ENCODE results near the gene SMAD6.

SMAD6 gene

GRCh38 chr15:66775127-66776105 lies 73.4 kb downstream of the SMAD6 start:
- no peak for DNase-seq (ENCODE audit: low read depth in 2 of 2)

- DNase-seq (ENCODE audit: low read depth in 2 of 2): no peak
These were observed 75.0 kb downstream of the SMAD6 start for GRCh38 chr15:66777054-66777453.

GRCh38 chr15:66777596-66778313 lies 75.7 kb downstream of the SMAD6 start:
- no peak for DNase-seq (ENCODE audit: low read depth in 2 of 2)

GRCh38 chr15:66778314-66778665 lies 76.3 kb downstream of the SMAD6 start:
- DNase-seq (ENCODE audit: low read depth in 2 of 2): no peak

- DNase-seq (ENCODE audit: low read depth in 2 of 2): no peak
These were observed 76.7 kb downstream of the SMAD6 start for GRCh38 chr15:66778716-66779115.

GRCh38 chr15:66779331-66780009 lies 77.4 kb downstream of the SMAD6 start:
- DNase-seq (ENCODE audit: low read depth in 2 of 2): no peak

- DNase-seq (ENCODE audit: low read depth in 2 of 2): no peak
These were observed 78.3 kb downstream of the SMAD6 start for GRCh38 chr15:66780172-66780972.

GRCh38 chr15:66780973-66781718 lies 79.1 kb downstream of the SMAD6 start:
- no peak for DNase-seq (ENCODE audit: low read depth in 2 of 2)

- DNase-seq (ENCODE audit: low read depth in 2 of 2): no peak
These were observed 80.7 kb downstream of the SMAD6 start for GRCh38 chr15:66782785-66783184.

GRCh38 chr15:66783314-66783713 lies 81.3 kb downstream of the SMAD6 start:
- DNase-seq (ENCODE audit: low read depth in 2 of 2): no peak

GRCh38 chr15:66783725-66784124 lies 81.7 kb downstream of the SMAD6 start:
- no peak for DNase-seq (ENCODE audit: low read depth in 2 of 2)

- DNase-seq (ENCODE audit: low read depth in 2 of 2): no peak
These were observed 82.1 kb downstream of the SMAD6 start for GRCh38 chr15:66784174-66784573.

- DNase-seq (ENCODE audit: low read depth in 2 of 2): no peak
These were observed 83.6 kb downstream of the SMAD6 start for GRCh38 chr15:66785637-66786036.

- no peak for DNase-seq (ENCODE audit: low read depth in 2 of 2)
These were observed 84.2 kb downstream of the SMAD6 start for GRCh38 chr15:66786222-66786621.

- no peak for DNase-seq (ENCODE audit: low read depth in 2 of 2)
These were observed 84.9 kb downstream of the SMAD6 start for GRCh38 chr15:66786708-66787488.

GRCh38 chr15:66787489-66787871 lies 85.4 kb downstream of the SMAD6 start:
- DNase-seq (ENCODE audit: low read depth in 2 of 2): no peak

- DNase-seq (ENCODE audit: low read depth in 2 of 2): no peak
These were observed 86.0 kb downstream of the SMAD6 start for GRCh38 chr15:66788024-66788423.

- DNase-seq (ENCODE audit: low read depth in 2 of 2): no peak
These were observed 87.3 kb downstream of the SMAD6 start for GRCh38 chr15:66789029-66790025.

GRCh38 chr15:66795851-66796250 lies 93.8 kb downstream of the SMAD6 start:
- no peak for DNase-seq (ENCODE audit: low read depth in 2 of 2)

Data from stimulated activated CD4-positive, alpha-beta T cell treated with anti-CD3 and anti-CD28 coated beads, Interleukin-4, amount 100 ng/mL, for 48 hours (primary cell).